Ishikawa (cell line): ENCODE measurements around the gene RAC2.

Experiments
- CEBPB ChIP-seq: IDR thresholded peaks from 2 replicates; pipeline ENCODE4 v1.6.1; 2012
- CREB1 ChIP-seq: IDR thresholded peaks from 2 replicates; pipeline ENCODE4 v1.6.1; 2012; ENCODE audit warnings: low read depth
- EGR1 ChIP-seq: IDR thresholded peaks from 2 replicates; pipeline ENCODE4 v1.6.1; 2012
- EP300 ChIP-seq: IDR thresholded peaks from 2 replicates; pipeline ENCODE4 v1.6.1; 2012; ENCODE audit warnings: borderline replicate concordance
- FOXM1 ChIP-seq: IDR thresholded peaks from 2 replicates; pipeline ENCODE4 v1.6.1; 2012; ENCODE audit warnings: low read depth, borderline replicate concordance
- MAX ChIP-seq: IDR thresholded peaks from 2 replicates; pipeline ENCODE4 v1.6.1; 2012
- NFIC ChIP-seq: IDR thresholded peaks from 2 replicates; pipeline ENCODE4 v1.6.1; 2012
- RAD21 ChIP-seq: IDR thresholded peaks from 2 replicates; pipeline ENCODE4 v1.6.1; 2012; ENCODE audit warnings: low read depth
- TAF1 ChIP-seq: IDR thresholded peaks from 2 replicates; pipeline ENCODE4 v1.6.1; 2012; ENCODE audit warnings: low read depth, mild to moderate bottlenecking
- TCF12 ChIP-seq: IDR thresholded peaks from 2 replicates; pipeline ENCODE4 v1.6.1; 2012; ENCODE audit warnings: low read depth
- TEAD4 ChIP-seq: IDR thresholded peaks from 2 replicates; pipeline ENCODE4 v1.6.1; 2012
- USF1 ChIP-seq: IDR thresholded peaks from 2 replicates; pipeline ENCODE4 v1.6.1; 2012
- YY1 ChIP-seq: IDR thresholded peaks from 2 replicates; pipeline ENCODE4 v1.6.1; 2012; ENCODE audit warnings: low read depth
- ZBTB7A ChIP-seq: IDR thresholded peaks from 2 replicates; pipeline ENCODE4 v1.6.1; 2012; ENCODE audit warnings: low read depth

- TF ChIP-seq CREB1, result no peak
- TF ChIP-seq RAD21, result no peak
- TF ChIP-seq EGR1, result no peak
- no peak for TF ChIP-seq YY1
- TF ChIP-seq TAF1, result no peak
- TF ChIP-seq TEAD4, result no peak
- TF ChIP-seq USF1, result no peak
- TF ChIP-seq ZBTB7A, result no peak
- TF ChIP-seq MAX, result no peak
- no peak for TF ChIP-seq EP300
- no peak for TF ChIP-seq FOXM1
- no peak for TF ChIP-seq CEBPB
- no peak for TF ChIP-seq NFIC
- no peak for TF ChIP-seq TCF12
These were observed 61.2 kb downstream of the RAC2 start for GRCh38 chr22:37182949-37183245.
